HL-60 (cell line): ENCODE measurements around the gene CLIC1.

Experiments used
- CTCF ChIP-seq: IDR thresholded peaks from one replicate; pipeline ENCODE4 v1.5.1; 2011; ENCODE audit warnings: low read length, control low read depth, inconsistent platforms; ENCODE audit not compliant: insufficient read depth
- POLR2AphosphoS5 ChIP-seq: IDR thresholded peaks from 2 replicates; pipeline ENCODE4 v1.6.1; 2012; ENCODE audit warnings: low read depth
- SPI1 ChIP-seq: IDR thresholded peaks from 2 replicates; pipeline ENCODE4 v1.6.1; 2012; ENCODE audit warnings: low read depth, mild to moderate bottlenecking, borderline replicate concordance

- no peak for TF ChIP-seq CTCF
- no peak for TF ChIP-seq POLR2AphosphoS5
- TF ChIP-seq SPI1, result no peak
Observed at GRCh38 chr6:31692353-31692752, 44.0 kb downstream of the CLIC1 start.
